ENCODE measurements around the gene TRPV4. TPM values are rescaled to one million over a fixed set of nuclear protein-coding genes. Genes with fewer than 3 reads are reported as not detected.

TRPV4 gene
- total RNA-seq, 1 donor from 2014 or later = 0.33 TPM

DNA sequence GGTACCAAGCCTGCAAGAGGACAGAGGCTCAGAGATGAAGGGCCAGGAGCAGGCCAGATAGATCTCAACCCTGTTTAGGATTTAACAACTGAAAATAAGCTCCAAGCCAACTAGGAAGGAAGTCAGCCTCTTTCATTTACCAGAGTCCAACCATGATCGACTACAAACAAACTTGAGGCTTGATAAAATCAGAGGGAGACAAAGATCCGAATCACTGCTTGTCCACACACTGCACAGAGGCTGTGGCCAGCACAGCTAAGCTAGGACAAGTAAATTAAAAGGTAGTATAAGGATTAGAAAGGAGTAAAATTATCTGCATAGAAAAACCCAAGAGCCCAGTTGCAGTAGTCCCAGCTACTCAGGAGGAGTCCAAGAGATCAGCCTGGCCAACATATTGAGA, 79.2 kb downstream of the TRPV4 start:
- Histone ChIP-seq H3K27ac (replicated peaks) (no peak overlapping the region), H3K27me3 (ENCODE audit: low read depth) (no peaks in the 10 kb centered on the region), H3K4me1 (peaks cover 6% of the 10 kb centered on the region), H3K4me3 (no peak overlapping the region), H3K9me3 (replicated peaks) (peaks cover 16% of the 10 kb centered on the region), H3K36me3 (no peaks in the 10 kb centered on the region)
- TF ChIP-seq, protein P1, sequence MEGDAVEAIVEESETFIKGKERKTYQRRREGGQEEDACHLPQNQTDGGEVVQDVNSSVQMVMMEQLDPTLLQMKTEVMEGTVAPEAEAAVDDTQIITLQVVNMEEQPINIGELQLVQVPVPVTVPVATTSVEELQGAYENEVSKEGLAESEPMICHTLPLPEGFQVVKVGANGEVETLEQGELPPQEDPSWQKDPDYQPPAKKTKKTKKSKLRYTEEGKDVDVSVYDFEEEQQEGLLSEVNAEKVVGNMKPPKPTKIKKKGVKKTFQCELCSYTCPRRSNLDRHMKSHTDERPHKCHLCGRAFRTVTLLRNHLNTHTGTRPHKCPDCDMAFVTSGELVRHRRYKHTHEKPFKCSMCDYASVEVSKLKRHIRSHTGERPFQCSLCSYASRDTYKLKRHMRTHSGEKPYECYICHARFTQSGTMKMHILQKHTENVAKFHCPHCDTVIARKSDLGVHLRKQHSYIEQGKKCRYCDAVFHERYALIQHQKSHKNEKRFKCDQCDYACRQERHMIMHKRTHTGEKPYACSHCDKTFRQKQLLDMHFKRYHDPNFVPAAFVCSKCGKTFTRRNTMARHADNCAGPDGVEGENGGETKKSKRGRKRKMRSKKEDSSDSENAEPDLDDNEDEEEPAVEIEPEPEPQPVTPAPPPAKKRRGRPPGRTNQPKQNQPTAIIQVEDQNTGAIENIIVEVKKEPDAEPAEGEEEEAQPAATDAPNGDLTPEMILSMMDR (IDR thresholded peaks at IDR 0.05; ENCODE audit: borderline replicate concordance) = no peak
- intact Hi-C loops (cut with micrococcal nuclease) = no loop called here
- DNase-seq = no peak

DNA sequence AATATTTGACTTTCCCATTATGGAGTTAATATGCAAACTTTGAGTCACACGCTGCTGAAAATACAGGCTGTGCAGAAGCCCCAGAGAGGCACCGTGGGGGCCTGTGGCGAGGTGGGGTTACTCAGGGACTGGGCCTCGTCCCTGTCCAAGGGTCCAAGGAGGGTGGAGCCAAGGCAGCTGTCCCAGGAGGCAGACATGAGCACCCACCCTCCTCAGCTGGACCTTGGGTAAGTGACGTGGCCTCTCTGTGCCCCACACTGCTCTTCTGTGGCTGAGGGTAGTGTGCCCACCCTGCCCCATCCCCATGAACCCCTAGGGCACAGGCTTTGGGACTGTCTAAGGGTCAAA, 80.2 kb downstream of the TRPV4 start:
- Histone ChIP-seq H3K9me3 (replicated peaks) (peaks cover 16% of the 10 kb centered on the region), H3K27me3 (ENCODE audit: low read depth) (no peaks in the 10 kb centered on the region), H3K36me3 (no peaks in the 10 kb centered on the region), H3K27ac (replicated peaks) (no peak overlapping the region), H3K4me1 (peaks cover 6% of the 10 kb centered on the region), H3K4me3 (no peak overlapping the region)
- DNase-seq = peak; percentile 1
- TF ChIP-seq, protein P1 (IDR thresholded peaks at IDR 0.05; ENCODE audit: borderline replicate concordance) = no peak
- intact Hi-C loops (cut with micrococcal nuclease) = no loop called here

DNA sequence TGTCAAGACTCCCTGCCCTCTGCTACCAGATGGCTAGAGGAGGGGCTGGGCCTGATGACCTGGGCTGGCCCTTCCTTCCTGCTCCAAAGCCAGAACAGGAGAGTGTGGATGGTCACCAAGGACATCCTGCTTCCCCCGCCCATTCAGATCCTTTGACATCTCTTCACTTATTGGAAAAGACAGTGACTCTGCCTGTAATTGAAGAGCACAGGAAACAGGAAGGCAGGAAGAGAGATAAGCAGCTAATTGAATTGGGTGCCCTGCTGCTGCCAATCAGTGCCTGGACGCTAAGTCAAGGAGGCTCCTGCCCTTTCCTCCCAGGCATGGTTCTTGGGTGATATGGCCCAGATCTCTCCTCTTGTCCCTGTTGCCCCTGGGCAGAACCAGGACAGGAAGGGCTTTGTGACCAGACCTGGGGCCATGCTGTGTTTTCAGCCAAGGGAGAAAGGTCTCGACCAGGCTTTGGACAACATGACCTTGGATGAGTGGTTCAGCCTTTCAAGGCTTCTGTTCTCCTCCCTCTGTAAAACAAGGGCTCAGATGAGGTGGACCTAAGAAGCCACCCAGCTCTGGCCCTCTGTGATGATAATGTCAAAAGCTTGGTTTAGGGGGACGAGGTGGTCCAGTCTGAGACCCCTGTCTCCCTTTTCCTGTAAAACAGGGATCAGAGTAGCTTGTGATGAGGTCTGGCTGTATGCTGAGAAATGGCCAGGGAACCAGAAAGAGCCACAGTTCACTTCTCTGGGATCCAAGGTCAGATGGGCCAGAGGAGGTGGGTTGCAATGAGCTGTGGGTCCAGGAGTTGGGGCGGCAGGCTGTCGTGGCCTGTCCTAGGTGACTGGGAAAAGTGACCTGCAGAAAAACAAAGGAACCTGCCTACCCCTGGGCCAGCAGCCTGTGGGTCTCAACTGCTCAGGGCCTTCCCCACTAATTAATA, 80.8 kb downstream of the TRPV4 start:
- Histone ChIP-seq H3K4me3 (no peak overlapping the region), H3K4me1 (peaks cover 6% of the 10 kb centered on the region), H3K27ac (replicated peaks) (no peak overlapping the region), H3K9me3 (replicated peaks) (peaks cover 16% of the 10 kb centered on the region), H3K36me3 (no peaks in the 10 kb centered on the region), H3K27me3 (ENCODE audit: low read depth) (no peaks in the 10 kb centered on the region)
- no peak for DNase-seq
- intact Hi-C loops (cut with micrococcal nuclease) = no loop called here
- TF ChIP-seq, protein P1 (IDR thresholded peaks at IDR 0.05; ENCODE audit: borderline replicate concordance) = no peak

DNA sequence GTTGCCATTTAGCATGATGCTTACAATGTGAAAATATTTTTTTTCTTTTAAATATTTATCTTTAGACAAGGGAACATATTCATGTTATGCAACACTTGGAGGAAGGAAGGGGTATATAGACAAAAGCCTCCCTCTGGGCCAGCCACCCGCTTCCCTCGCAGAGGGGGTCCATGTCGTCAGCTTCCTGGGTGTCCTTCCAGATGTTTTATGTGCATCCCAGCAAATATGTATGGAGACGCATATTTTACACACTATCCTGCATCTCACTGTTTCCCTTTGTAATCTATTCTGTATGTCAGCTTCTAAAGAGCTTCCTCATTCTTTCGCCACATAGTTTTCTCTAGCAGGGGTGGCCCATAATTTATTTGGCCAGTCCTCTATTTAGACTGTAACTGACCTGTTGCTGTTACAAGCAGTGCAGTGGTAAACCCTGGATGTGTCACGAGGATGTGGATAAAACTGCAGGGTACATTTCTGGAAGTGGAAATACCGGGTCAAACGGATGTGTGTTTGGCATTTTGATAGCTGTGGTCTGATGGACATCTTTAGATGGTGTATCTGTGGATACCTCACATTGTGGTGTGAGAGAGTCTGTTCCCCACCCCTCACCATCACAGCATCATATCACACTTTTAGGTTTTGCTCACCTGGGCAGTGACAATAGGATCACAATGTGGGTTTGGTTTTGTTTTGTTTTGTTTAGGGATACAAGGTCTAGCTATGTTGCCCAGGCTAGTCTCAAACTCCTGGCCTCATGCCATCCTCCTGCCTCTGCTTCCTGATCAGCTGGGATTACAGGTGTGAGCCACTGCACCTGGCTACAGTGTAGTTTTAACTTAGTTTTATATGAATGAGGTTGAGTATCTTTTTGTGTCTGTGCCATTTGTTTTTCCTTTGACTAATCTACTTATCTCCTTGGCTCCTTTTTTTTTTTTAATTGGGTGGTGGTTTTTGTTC, 87.9 kb downstream of the TRPV4 start:
- H3K36me3 ChIP-seq = no peaks in the 10 kb centered on the region
- TF ChIP-seq, protein P1 (IDR thresholded peaks at IDR 0.05; ENCODE audit: borderline replicate concordance) = no peak
- peak; percentile 0 for DNase-seq
- no peak overlapping the region for H3K27ac ChIP-seq (replicated peaks)
- H3K9me3 ChIP-seq (replicated peaks) = no peaks in the 10 kb centered on the region
- intact Hi-C loops (cut with micrococcal nuclease) = no loop called here
- no peak overlapping the region for H3K4me3 ChIP-seq
- H3K4me1 ChIP-seq = peaks cover 4% of the 10 kb centered on the region
- H3K27me3 ChIP-seq (ENCODE audit: low read depth) = no peaks in the 10 kb centered on the region

DNA sequence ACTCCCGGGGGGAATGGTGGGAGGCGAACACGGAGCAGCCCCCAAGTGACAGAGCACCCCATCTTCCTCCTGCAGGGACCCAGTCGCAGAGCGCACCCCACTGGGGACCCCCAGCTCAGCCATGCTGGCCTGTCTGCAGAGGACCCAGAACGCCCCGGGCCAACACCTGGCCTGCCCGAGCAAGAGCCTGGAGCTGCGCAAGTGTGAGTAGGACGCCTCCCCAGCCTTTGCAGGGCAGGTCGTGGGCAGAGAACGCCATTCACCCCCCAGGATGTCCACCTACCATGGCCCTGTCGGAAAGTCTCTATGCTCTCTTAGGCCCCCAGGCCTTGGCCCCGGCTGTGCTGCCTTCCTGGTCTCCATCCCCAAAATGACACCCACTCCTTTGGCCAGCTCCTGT, 89.2 kb downstream of the TRPV4 start:
- DNase-seq = peak; percentile 2
- intact Hi-C loops (cut with micrococcal nuclease) = no loop called here
- Histone ChIP-seq H3K4me3 (no peak overlapping the region), H3K4me1 (peaks cover 15% of the 10 kb centered on the region), H3K27me3 (ENCODE audit: low read depth) (no peaks in the 10 kb centered on the region), H3K9me3 (replicated peaks) (no peaks in the 10 kb centered on the region), H3K36me3 (no peaks in the 10 kb centered on the region), H3K27ac (replicated peaks) (no peak overlapping the region)
- TF ChIP-seq, protein P1 (IDR thresholded peaks at IDR 0.05; ENCODE audit: borderline replicate concordance) = no peak
